ENCODE measurements around the gene PRND.
"Not testable (repeated sequence)": the region's sequence is repeated elsewhere in the genome, so short reads cannot be mapped to it uniquely, and the experiment has no call there.

Gene PRND

GRCh38 chr20:4708856-4709255 is 12.9 kb upstream of the PRND start:
- DNase-seq (ENCODE audit: low read depth) = no peak

GRCh38 chr20:4709261-4710105 is 12.2 kb upstream of the PRND start:
- no peak for DNase-seq (ENCODE audit: low read depth)

- no peak for DNase-seq (ENCODE audit: low read depth)
Observed at GRCh38 chr20:4710106-4710475, 11.6 kb upstream of the PRND start.

- DNase-seq (ENCODE audit: low read depth) = no peak
Observed at GRCh38 chr20:4711511-4711910, 10.2 kb upstream of the PRND start.

- peak; percentile 23 for DNase-seq (ENCODE audit: low read depth)
Observed at GRCh38 chr20:4713401-4713800, 8.3 kb upstream of the PRND start.

GRCh38 chr20:4714818-4715217 is 6.9 kb upstream of the PRND start:
- no peak for DNase-seq (ENCODE audit: low read depth)

- DNase-seq (ENCODE audit: low read depth) = no peak
Observed at GRCh38 chr20:4717816-4718570, 3.7 kb upstream of the PRND start.

GRCh38 chr20:4719190-4719589 is 2.5 kb upstream of the PRND start:
- no peak for DNase-seq (ENCODE audit: low read depth)

- peak; percentile 78 for DNase-seq (ENCODE audit: low read depth)
Observed at GRCh38 chr20:4720041-4720976, 1.4 kb upstream of the PRND start.

GRCh38 chr20:4720977-4721349 is 746 bp upstream of the PRND start:
- no peak for DNase-seq (ENCODE audit: low read depth)

GRCh38 chr20:4722571-4722970 is 862 bp downstream of the PRND start:
- DNase-seq (ENCODE audit: low read depth) = no peak

GRCh38 chr20:4722993-4723392 is 1.3 kb downstream of the PRND start:
- no peak for DNase-seq (ENCODE audit: low read depth)

- not testable (repeated sequence) for DNase-seq (ENCODE audit: low read depth)
Observed at GRCh38 chr20:4723553-4723952, 1.8 kb downstream of the PRND start.

- DNase-seq (ENCODE audit: low read depth) = no peak
Observed at GRCh38 chr20:4724459-4725262, 3.0 kb downstream of the PRND start.

GRCh38 chr20:4725263-4725550 is 3.5 kb downstream of the PRND start:
- no peak for DNase-seq (ENCODE audit: low read depth)

GRCh38 chr20:4726710-4727397 is 5.1 kb downstream of the PRND start:
- peak; percentile 72 for DNase-seq (ENCODE audit: low read depth)

GRCh38 chr20:4728120-4728760 is 6.5 kb downstream of the PRND start:
- peak; percentile 60 for DNase-seq (ENCODE audit: low read depth)

GRCh38 chr20:4729265-4729664 is 7.6 kb downstream of the PRND start:
- DNase-seq (ENCODE audit: low read depth) = no peak

- DNase-seq (ENCODE audit: low read depth) = no peak
Observed at GRCh38 chr20:4730780-4731179, 9.1 kb downstream of the PRND start.

- DNase-seq (ENCODE audit: low read depth) = no peak
Observed at GRCh38 chr20:4736875-4737274, 15.2 kb downstream of the PRND start.

All from ELR (cell line).